HG03097 (cell line): Measurements from ENCODE around the gene SEMA3C.

Experiments
- ATAC-seq: cut with Tn5 transposase; IDR thresholded peaks from one replicate; pipeline ENCODE4 v1.9.1; 2021; ENCODE audit not compliant: unreplicated experiment, low FRiP score

The SEMA3C gene

GRCh38 chr7:80829527-80829926 lies 89.3 kb downstream of the SEMA3C start:
- ATAC-seq: no peak

GRCh38 chr7:80827239-80827633 lies 91.6 kb downstream of the SEMA3C start:
- ATAC-seq: no peak

- no peak for ATAC-seq
Observed at GRCh38 chr7:80826520-80827238, 92.2 kb downstream of the SEMA3C start.

- ATAC-seq: no peak
Observed at GRCh38 chr7:80825499-80825898, 93.4 kb downstream of the SEMA3C start.

GRCh38 chr7:80824253-80824652 lies 94.6 kb downstream of the SEMA3C start:
- no peak for ATAC-seq

- ATAC-seq: no peak
Observed at GRCh38 chr7:80823057-80823456, 95.8 kb downstream of the SEMA3C start.

- no peak for ATAC-seq
Observed at GRCh38 chr7:80821771-80822319, 97.0 kb downstream of the SEMA3C start.

- ATAC-seq: no peak
Observed at GRCh38 chr7:80819503-80819902, 99.3 kb downstream of the SEMA3C start.

- no peak for ATAC-seq
Observed at GRCh38 chr7:80818181-80818580, 100.7 kb downstream of the SEMA3C start.

GRCh38 chr7:80816806-80817205 lies 102.0 kb downstream of the SEMA3C start:
- ATAC-seq: no peak

GRCh38 chr7:80815733-80816132 lies 103.1 kb downstream of the SEMA3C start:
- ATAC-seq: no peak

GRCh38 chr7:80809545-80809944 lies 109.3 kb downstream of the SEMA3C start:
- ATAC-seq: no peak

- no peak for ATAC-seq
Observed at GRCh38 chr7:80807166-80807900, 111.5 kb downstream of the SEMA3C start.

GRCh38 chr7:80806663-80807062 lies 112.2 kb downstream of the SEMA3C start:
- no peak for ATAC-seq

GRCh38 chr7:80804589-80804988 lies 114.3 kb downstream of the SEMA3C start:
- ATAC-seq: no peak

GRCh38 chr7:80802527-80802926 lies 116.3 kb downstream of the SEMA3C start:
- no peak for ATAC-seq

- ATAC-seq: no peak
Observed at GRCh38 chr7:80794631-80795573, 123.9 kb downstream of the SEMA3C start.

- ATAC-seq: no peak
Observed at GRCh38 chr7:80791509-80791929, 127.3 kb downstream of the SEMA3C start.

GRCh38 chr7:80790877-80791276 lies 128.0 kb downstream of the SEMA3C start:
- no peak for ATAC-seq

GRCh38 chr7:80787721-80788120 lies 131.1 kb downstream of the SEMA3C start:
- ATAC-seq: no peak
